ENCODE measurements around the gene PTPN1. TPM values are rescaled to one million over a fixed set of nuclear protein-coding genes. Genes with fewer than 3 reads are reported as not detected.

PTPN1 gene
- total and polyA plus RNA-seq, 10 of the 15 experiments (the other 5 are each of a cell fraction or from before 2014, with no cell fraction given), result 15.9 to 74.7 (median 43.9) TPM

- TF ChIP-seq POLR2AphosphoS5 (IDR thresholded peaks at IDR 0.05; ENCODE audit: low read length) (no peak), STAT1 (conservative IDR thresholded peaks at IDR 0.05) (no peak), MXI1 (IDR thresholded peaks at IDR 0.05; ENCODE audit: low read depth, low read length) (no peak), BCL11A (IDR thresholded peaks at IDR 0.05; ENCODE audit: low read depth, low read length) (no peak), PAX5 (IDR thresholded peaks at IDR 0.05; ENCODE audit: borderline replicate concordance, low read depth, low read length) (no peak), KAT2A (conservative IDR thresholded peaks at IDR 0.05; ENCODE audit: control insufficient read depth, low read depth, low read length) (no peak), MEF2B (IDR thresholded peaks at IDR 0.05; ENCODE audit: partially characterized antibody, poor library complexity, severe bottlenecking) (no peak)
These were observed 37.8 kb downstream of the PTPN1 start (continued) for GRCh38 chr20:50547964-50548363.

DNA sequence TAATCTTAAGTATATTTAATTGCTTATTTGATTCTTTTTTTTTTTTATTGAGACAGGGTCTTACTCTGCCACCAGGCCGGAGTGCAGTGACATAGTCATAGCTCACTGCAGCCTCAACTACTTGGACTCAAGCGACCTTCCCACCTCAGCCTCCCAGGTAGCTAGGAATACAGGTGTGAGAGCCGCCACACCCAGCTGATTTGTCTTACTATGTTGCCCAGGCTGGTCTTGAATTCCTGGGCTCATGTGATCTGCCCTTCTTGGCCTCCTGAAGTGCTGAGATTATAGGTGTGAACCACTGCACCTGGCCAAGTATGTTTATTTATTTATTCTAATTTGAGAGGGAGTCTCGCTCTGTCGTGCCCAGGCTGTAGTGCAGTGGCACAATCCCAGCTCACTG, 38.2 kb downstream of the PTPN1 start:
- H3K4me3 ChIP-seq, result no peak overlapping the region
- H3K27me3 ChIP-seq (replicated peaks in 1 of 2; ENCODE audit: control insufficient read depth in 2 of 2, insufficient read depth in 2 of 2, low read length in 1 of 2), result no peaks in the 10 kb centered on the region
- no TSS peak for BruUV-seq (replicated peaks)
- ChIA-PET CTCF (interaction anchor here (0.9 to 3.0 kb wide), 12 partner anchors 8 to 65 kb away, joined by 3 to 12 read pairs (median 5); no protein-coding TSS in a partner anchor), SMC1A (ENCODE audit: uncharacterized antibody, unreplicated experiment) (interaction anchor here (1.2 to 95.1 kb wide), 3 partner anchors 3 to 56 kb away, joined by 3 to 2799 read pairs (median 2799); partner anchors contain the start of gene PTPN1), POLR2A (interaction anchor here (0.6 to 3.2 kb wide), 4 partner anchors 14 to 57 kb away, joined by 3 to 21 read pairs (median 6); partner anchors contain the start of gene PTPN1), RAD21 (ENCODE audit: unreplicated experiment) (interaction anchor here (1.2 to 12.3 kb wide), 4 partner anchors 22 to 68 kb away, joined by 3 to 167 read pairs (median 5); partner anchors contain the start of gene PTPN1)
- H3K4me2 ChIP-seq (ENCODE audit: control insufficient read depth, insufficient read depth), result peak overlapping the region; percentile 93; the same call in 1 of the 2 replicates
- H3K36me3 ChIP-seq (ENCODE audit: control insufficient read depth in 2 of 2, insufficient read depth in 2 of 2, low read length in 1 of 2), result peaks cover 4 to 5% of the 10 kb centered on the region in 2 experiments; a peak in 3 of 4 replicates
- intact Hi-C loops (cut with micrococcal nuclease; ENCODE audit: unreplicated experiment) (no loop called here), in situ Hi-C loops (cut with MboI) (no loop called here)
- FAIRE-seq (no peak), DNase-seq (ENCODE audit: low read depth, low spot score) (no peak), ATAC-seq (no peak)
- H3K27ac ChIP-seq (ENCODE audit: control insufficient read depth, insufficient read depth), result no peak overlapping the region
- H3K9ac ChIP-seq (ENCODE audit: control insufficient read depth, insufficient read depth, low read length), result no peak overlapping the region
- no peaks in the 10 kb centered on the region; the same call in 1 of the 2 replicates for H4K20me1 ChIP-seq (ENCODE audit: control insufficient read depth, insufficient read depth)
- H3K9me3 ChIP-seq (replicated peaks; ENCODE audit: control insufficient read depth, insufficient read depth, low read length), result peaks cover 3% of the 10 kb centered on the region; the same call in 2 of the 3 replicates
- peaks cover 53% of the 10 kb centered on the region for H3K4me1 ChIP-seq (ENCODE audit: control insufficient read depth, insufficient read depth, low read length)
- no peak overlapping the region for H2AFZ ChIP-seq (ENCODE audit: control insufficient read depth, low read depth, low read length)
- 68% methylated on average over 5 of the region's 5 CpGs for WGBS (ENCODE audit: insufficient coverage, insufficient replicate concordance, low lambda C conversion rate, missing lambda C conversion rate)
- peaks cover 88% of the 10 kb centered on the region for H3K79me2 ChIP-seq (ENCODE audit: control insufficient read depth, insufficient read depth, low read length)
- TF ChIP-seq HCFC1 (IDR thresholded peaks at IDR 0.05; ENCODE audit: low read length) (no peak), LARP7 (IDR thresholded peaks at IDR 0.05) (no peak), EP300 (IDR thresholded peaks at IDR 0.05; ENCODE audit: borderline replicate concordance in 1 of 2, control insufficient read depth in 1 of 2, low read depth in 2 of 2, low read length in 2 of 2) (no peak), SREBF1 (IDR thresholded peaks at IDR 0.05; ENCODE audit: low read length) (no peak), ATF7 (IDR thresholded peaks at IDR 0.05; ENCODE audit: low read depth) (no peak), BACH1 (IDR thresholded peaks at IDR 0.05; ENCODE audit: borderline replicate concordance) (no peak), ZNF24 (IDR thresholded peaks at IDR 0.05) (no peak), ZNF622 (IDR thresholded peaks at IDR 0.05) (no peak), ZZZ3 (IDR thresholded peaks at IDR 0.05; ENCODE audit: control insufficient read depth, insufficient read length, low read depth) (no peak), CTCF (IDR thresholded peaks at IDR 0.05 in 2 of 3, conservative IDR thresholded peaks at IDR 0.05 in 1 of 3; ENCODE audit: control insufficient read depth in 2 of 3, extremely low read depth in 1 of 3, insufficient read depth in 1 of 3, low read depth in 3 of 3, low read length in 3 of 3) (no peak)
- TF ChIP-seq, protein P1, sequence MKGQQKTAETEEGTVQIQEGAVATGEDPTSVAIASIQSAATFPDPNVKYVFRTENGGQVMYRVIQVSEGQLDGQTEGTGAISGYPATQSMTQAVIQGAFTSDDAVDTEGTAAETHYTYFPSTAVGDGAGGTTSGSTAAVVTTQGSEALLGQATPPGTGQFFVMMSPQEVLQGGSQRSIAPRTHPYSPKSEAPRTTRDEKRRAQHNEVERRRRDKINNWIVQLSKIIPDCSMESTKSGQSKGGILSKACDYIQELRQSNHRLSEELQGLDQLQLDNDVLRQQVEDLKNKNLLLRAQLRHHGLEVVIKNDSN (IDR thresholded peaks at IDR 0.05; ENCODE audit: borderline replicate concordance, extremely low read length, insufficient read depth, low read depth, low read length), result no peak
- TF ChIP-seq, protein P2, sequence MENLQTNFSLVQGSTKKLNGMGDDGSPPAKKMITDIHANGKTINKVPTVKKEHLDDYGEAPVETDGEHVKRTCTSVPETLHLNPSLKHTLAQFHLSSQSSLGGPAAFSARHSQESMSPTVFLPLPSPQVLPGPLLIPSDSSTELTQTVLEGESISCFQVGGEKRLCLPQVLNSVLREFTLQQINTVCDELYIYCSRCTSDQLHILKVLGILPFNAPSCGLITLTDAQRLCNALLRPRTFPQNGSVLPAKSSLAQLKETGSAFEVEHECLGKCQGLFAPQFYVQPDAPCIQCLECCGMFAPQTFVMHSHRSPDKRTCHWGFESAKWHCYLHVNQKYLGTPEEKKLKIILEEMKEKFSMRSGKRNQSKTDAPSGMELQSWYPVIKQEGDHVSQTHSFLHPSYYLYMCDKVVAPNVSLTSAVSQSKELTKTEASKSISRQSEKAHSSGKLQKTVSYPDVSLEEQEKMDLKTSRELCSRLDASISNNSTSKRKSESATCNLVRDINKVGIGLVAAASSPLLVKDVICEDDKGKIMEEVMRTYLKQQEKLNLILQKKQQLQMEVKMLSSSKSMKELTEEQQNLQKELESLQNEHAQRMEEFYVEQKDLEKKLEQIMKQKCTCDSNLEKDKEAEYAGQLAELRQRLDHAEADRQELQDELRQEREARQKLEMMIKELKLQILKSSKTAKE (IDR thresholded peaks at IDR 0.05; ENCODE audit: low read depth, poor library complexity, severe bottlenecking), result no peak

Measured in GM12878 (cell line).